ENCODE results near the gene SMAP2. TPM values are rescaled to one million over a fixed set of nuclear protein-coding genes. Genes with fewer than 3 reads are reported as not detected.
A peak's percentile ranks its signal among the peaks of the same experiment; 100 is the strongest.

Gene SMAP2
- total and polyA plus RNA-seq, 3 experiments from 2014 or later = 144 to 340 (median 146) TPM

DNA sequence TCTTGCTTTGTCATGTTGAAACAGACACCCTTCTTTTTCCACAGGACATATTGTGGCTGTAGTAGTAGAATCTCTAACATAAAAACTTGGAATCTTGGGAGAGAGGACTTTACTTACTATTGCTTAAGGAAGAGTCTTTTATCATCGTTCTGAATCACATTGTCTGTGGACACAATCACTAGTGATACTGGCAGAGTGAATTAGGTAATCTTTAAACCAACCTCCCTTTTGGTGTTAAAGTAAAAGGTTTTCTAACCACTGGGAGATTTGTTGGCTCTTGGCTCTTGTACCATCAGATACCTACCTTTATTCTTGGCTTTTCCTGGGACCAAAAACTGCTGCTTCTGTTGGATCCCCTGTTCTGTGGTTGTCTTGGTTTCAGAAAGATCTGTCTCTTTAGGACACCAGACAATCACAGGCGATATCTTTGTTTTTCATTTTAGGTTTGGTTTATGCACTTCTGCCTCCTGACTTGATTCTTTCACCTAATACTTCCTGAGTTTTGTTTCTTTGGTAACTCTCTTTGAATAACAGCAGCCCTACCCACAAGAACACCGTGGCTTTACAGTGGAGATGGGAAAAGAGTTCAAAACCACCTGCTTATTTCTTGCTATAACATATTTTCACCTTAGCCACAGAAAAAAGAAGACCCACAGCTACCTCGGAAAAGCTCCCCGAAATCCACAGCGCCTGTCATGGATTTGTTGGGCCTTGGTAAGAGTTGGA lies 40.2 kb downstream of the SMAP2 start:
- Histone ChIP-seq H3K36me3 (ENCODE audit: insufficient read depth, low read length) (peaks cover 90% of the 10 kb centered on the region), H3K27me3 (ENCODE audit: insufficient read depth, low read length, poor library complexity, severe bottlenecking) (no peaks in the 10 kb centered on the region), H3K27ac (ENCODE audit: low read depth, low read length) (peak overlapping the region; percentile 18), H3K4me1 (ENCODE audit: insufficient read depth, low read length) (peaks cover 8% of the 10 kb centered on the region), H3K4me3 (ENCODE audit: low read length) (no peak overlapping the region), H3K9me3 (ENCODE audit: low read length) (no peaks in the 10 kb centered on the region)
- Mint-ChIP-seq H3K4me1 (peaks cover 24 to 52% (median 46%) of the 10 kb centered on the region in 3 donors), H3K27me3 (peaks cover 0 to 3% of the 10 kb centered on the region in 2 donors), H3K27ac (peak overlapping the region; percentile 72 to 92 (median 89)), H3K36me3 (peaks cover 30 to 99% (median 45%) of the 10 kb centered on the region in 3 donors), H3K9me3 (no peaks in the 10 kb centered on the region), H3K4me3 (peak overlapping the region in 5 of 7 donors; percentile 16 to 47 (median 34))
- POLR2A ChIA-PET = no interaction called here
- CTCF ChIA-PET = no interaction called here
- peak in 1 of 5 donors; percentile 48 for DNase-seq

GRCh38 chr1:40414331-40414730 lies 40.8 kb downstream of the SMAP2 start:
- Mint-ChIP-seq H3K9me3 (no peaks in the 10 kb centered on the region), H3K4me1 (peaks cover 24 to 51% (median 41%) of the 10 kb centered on the region in 3 donors), H3K27me3 (peaks cover 0 to 3% of the 10 kb centered on the region in 2 donors), H3K36me3 (peaks cover 32 to 97% (median 44%) of the 10 kb centered on the region in 3 donors), H3K27ac (peak overlapping the region; percentile 72 to 92 (median 89)), H3K4me3 (peak overlapping the region in 4 of 7 donors; percentile 2 to 40 (median 25))
- DNase-seq = peak in 1 of 5 donors; percentile 48
- ChIA-PET POLR2A (no interaction called here), CTCF (no interaction called here)
- H3K27ac ChIP-seq (ENCODE audit: low read depth, low read length) = peak overlapping the region; percentile 18
- no peaks in the 10 kb centered on the region for H3K9me3 ChIP-seq (ENCODE audit: low read length)
- no peak overlapping the region for H3K4me3 ChIP-seq (ENCODE audit: low read length)
- peaks cover 8% of the 10 kb centered on the region for H3K4me1 ChIP-seq (ENCODE audit: insufficient read depth, low read length)
- H3K36me3 ChIP-seq (ENCODE audit: insufficient read depth, low read length) = peaks cover 88% of the 10 kb centered on the region
- H3K27me3 ChIP-seq (ENCODE audit: insufficient read depth, low read length, poor library complexity, severe bottlenecking) = no peaks in the 10 kb centered on the region

GRCh38 chr1:40416709-40417108 lies 43.2 kb downstream of the SMAP2 start:
- ChIA-PET CTCF (interaction anchor here (1.2 kb wide), 2 partner anchors 12 to 264 kb away, joined by 4 to 5 read pairs; no protein-coding TSS in a partner anchor), POLR2A (no interaction called here)
- no peaks in the 10 kb centered on the region for H3K9me3 Mint-ChIP-seq
- Histone ChIP-seq H3K27me3 (ENCODE audit: insufficient read depth, low read length, poor library complexity, severe bottlenecking) (no peaks in the 10 kb centered on the region), H3K27ac (ENCODE audit: low read depth, low read length) (no peak overlapping the region), H3K4me1 (ENCODE audit: insufficient read depth, low read length) (peaks cover 8% of the 10 kb centered on the region), H3K36me3 (ENCODE audit: insufficient read depth, low read length) (peaks cover 72% of the 10 kb centered on the region), H3K4me3 (ENCODE audit: low read length) (no peak overlapping the region), H3K9me3 (ENCODE audit: low read length) (no peaks in the 10 kb centered on the region)
- peaks cover 38 to 97% (median 49%) of the 10 kb centered on the region in 3 donors for H3K36me3 Mint-ChIP-seq
- H3K4me1 Mint-ChIP-seq = peaks cover 25 to 52% (median 33%) of the 10 kb centered on the region in 3 donors
- peak overlapping the region in 5 of 8 donors; percentile 24 to 63 (median 42) for H3K27ac Mint-ChIP-seq
- no peak for DNase-seq
- H3K27me3 Mint-ChIP-seq = no peaks in the 10 kb centered on the region
- H3K4me3 Mint-ChIP-seq = no peak overlapping the region

DNA sequence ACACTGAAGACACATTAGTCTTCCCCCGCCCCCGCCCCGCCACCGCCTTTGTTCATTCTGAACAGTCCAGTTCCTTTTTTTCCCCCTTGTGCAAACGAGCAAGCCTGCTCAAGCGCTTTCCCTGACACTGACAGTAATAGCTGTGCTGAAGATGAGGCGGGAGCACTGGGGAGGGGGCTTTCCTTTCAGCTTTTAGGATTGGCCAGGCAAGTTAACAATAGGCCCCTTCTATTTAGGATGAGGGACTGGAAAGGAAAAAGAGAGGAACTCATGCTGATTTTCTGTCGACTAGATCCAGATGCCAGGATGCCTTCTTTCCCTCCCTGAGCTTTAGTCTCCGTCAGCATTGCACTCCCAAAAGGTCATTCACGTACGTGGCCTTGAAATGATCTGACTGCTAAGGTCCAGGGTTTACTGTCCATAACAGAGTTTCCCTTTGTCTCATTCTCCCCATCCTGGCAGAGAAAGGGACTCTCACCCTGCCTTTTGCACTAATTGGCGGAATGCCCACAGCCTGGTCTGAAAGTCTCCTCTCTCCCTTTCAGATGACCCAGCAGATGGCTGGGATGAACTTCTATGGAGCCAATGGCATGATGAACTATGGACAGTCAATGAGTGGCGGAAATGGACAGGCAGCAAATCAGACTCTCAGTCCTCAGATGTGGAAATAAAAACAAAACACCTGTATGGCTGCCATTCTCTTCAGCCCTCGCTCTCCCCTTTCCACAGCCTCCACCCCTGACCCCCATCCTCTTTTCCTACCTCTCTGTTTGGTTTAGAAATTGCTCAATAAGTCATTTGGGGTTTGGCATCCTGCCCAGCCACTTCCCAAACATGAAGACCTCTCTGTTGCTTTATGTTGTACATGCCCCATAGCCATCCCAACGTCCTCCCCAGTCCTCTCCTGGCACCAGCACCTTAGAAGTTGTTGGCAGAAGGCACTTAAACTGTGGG lies 48.2 kb downstream of the SMAP2 start:
- no peak for DNase-seq
- Mint-ChIP-seq H3K9me3 (no peaks in the 10 kb centered on the region), H3K4me1 (peaks cover 7 to 22% (median 9%) of the 10 kb centered on the region in 3 donors), H3K27me3 (peaks cover 0 to 1% of the 10 kb centered on the region in 2 donors), H3K36me3 (peaks cover 36 to 81% (median 44%) of the 10 kb centered on the region in 3 donors), H3K4me3 (no peak overlapping the region), H3K27ac (peak overlapping the region in 5 of 8 donors; percentile 4 to 84 (median 50))
- H3K4me1 ChIP-seq (ENCODE audit: insufficient read depth, low read length) = no peaks in the 10 kb centered on the region
- no peaks in the 10 kb centered on the region for H3K9me3 ChIP-seq (ENCODE audit: low read length)
- no peaks in the 10 kb centered on the region for H3K27me3 ChIP-seq (ENCODE audit: insufficient read depth, low read length, poor library complexity, severe bottlenecking)
- H3K36me3 ChIP-seq (ENCODE audit: insufficient read depth, low read length) = peaks cover 53% of the 10 kb centered on the region
- no peak overlapping the region for H3K27ac ChIP-seq (ENCODE audit: low read depth, low read length)
- CTCF ChIA-PET = interaction anchor here (1.2 kb wide), 1 partner anchor 105 kb away, joined by 3 read pairs; the partner anchor contains the start of gene COL9A2
- POLR2A ChIA-PET = no interaction called here
- no peak overlapping the region for H3K4me3 ChIP-seq (ENCODE audit: low read length)

- H3K27me3 Mint-ChIP-seq = peaks cover 0 to 1% of the 10 kb centered on the region in 2 donors
- H3K36me3 Mint-ChIP-seq = peaks cover 25 to 70% (median 35%) of the 10 kb centered on the region in 3 donors
- POLR2A ChIA-PET = no interaction called here
- H3K9me3 Mint-ChIP-seq = no peaks in the 10 kb centered on the region
- H3K4me3 ChIP-seq (ENCODE audit: low read length) = no peak overlapping the region
- no peaks in the 10 kb centered on the region for H3K9me3 ChIP-seq (ENCODE audit: low read length)
- no peak overlapping the region for H3K4me3 Mint-ChIP-seq
- H3K4me1 Mint-ChIP-seq = peaks cover 5 to 14% (median 9%) of the 10 kb centered on the region in 3 donors
- no peaks in the 10 kb centered on the region for H3K4me1 ChIP-seq (ENCODE audit: insufficient read depth, low read length)
- no peak for DNase-seq
- H3K36me3 ChIP-seq (ENCODE audit: insufficient read depth, low read length) = peaks cover 42% of the 10 kb centered on the region
- H3K27ac Mint-ChIP-seq = peak overlapping the region in 4 of 8 donors; percentile 24 to 37 (median 34)
- H3K27me3 ChIP-seq (ENCODE audit: insufficient read depth, low read length, poor library complexity, severe bottlenecking) = no peaks in the 10 kb centered on the region
- CTCF ChIA-PET = interaction anchor here (1.5 kb wide), 1 partner anchor 13 kb away, joined by 3 read pairs; no protein-coding TSS in a partner anchor
- H3K27ac ChIP-seq (ENCODE audit: low read depth, low read length) = no peak overlapping the region
Measured at GRCh38 chr1:40422630-40423263, 49.2 kb downstream of the SMAP2 start.

DNA sequence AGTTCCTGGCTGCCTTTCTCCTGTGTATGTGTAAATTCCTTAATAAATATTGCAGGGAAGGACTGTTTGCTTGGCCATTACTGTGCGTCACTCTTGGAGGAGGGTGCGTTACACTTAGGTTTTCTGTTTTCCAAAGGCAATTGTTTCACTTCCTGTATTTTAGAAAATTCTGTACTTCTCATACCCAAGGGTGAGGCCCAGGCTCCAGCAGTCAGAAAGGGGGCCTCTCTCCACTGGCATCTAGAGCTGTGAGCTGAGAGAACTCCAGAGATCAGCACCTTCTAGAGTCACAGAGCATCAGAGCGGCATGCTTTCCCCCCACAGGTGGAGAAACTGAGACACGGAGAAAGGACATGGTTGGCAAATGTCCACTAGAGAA lies 49.7 kb downstream of the SMAP2 start:
- CTCF ChIA-PET = interaction anchor here (1.5 kb wide), 1 partner anchor 12 kb away, joined by 3 read pairs; no protein-coding TSS in a partner anchor
- peak overlapping the region in 2 of 8 donors; percentile 13 to 31 for H3K27ac Mint-ChIP-seq
- H3K36me3 ChIP-seq (ENCODE audit: insufficient read depth, low read length) = peaks cover 37% of the 10 kb centered on the region

DNA sequence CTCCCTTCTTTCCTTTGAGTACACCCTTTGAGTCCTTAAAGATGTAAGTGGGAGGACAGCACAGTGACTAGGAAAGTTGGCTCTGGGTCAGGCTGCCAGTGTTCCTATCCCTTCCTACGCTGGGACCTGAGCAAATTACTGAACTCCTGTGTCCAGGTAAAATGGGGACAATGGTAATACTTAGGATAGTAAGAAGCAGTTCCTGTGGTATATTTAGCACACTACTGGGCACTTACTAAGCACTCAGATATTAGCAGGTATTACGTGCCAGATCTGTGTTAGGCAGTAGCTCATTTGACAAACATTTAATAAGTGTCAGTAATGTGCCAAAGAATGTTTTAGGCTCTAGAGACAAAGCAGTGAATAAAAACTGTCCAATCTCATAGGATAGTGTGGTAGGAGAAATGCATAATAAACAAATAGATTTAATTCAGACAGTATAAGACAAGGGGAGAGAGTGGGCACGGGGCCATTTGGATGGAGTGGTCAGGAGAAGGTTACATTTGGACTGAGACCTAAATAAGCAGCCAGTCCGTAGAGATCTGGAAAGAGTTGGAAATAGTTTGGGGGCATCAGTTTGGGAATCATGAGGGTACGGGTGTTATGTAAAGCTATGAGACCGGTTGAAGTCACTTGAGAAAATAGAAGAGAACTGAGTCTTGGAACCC lies 50.6 kb downstream of the SMAP2 start:
- Mint-ChIP-seq H3K4me1 (peaks cover 5 to 14% (median 6%) of the 10 kb centered on the region in 3 donors), H3K27me3 (peaks cover 0 to 1% of the 10 kb centered on the region in 2 donors), H3K4me3 (no peak overlapping the region), H3K36me3 (peaks cover 15 to 57% (median 26%) of the 10 kb centered on the region in 3 donors), H3K9me3 (no peaks in the 10 kb centered on the region), H3K27ac (peak overlapping the region in 2 of 8 donors; percentile 11 to 77)
- Histone ChIP-seq H3K27me3 (ENCODE audit: insufficient read depth, low read length, poor library complexity, severe bottlenecking) (no peaks in the 10 kb centered on the region), H3K36me3 (ENCODE audit: insufficient read depth, low read length) (peaks cover 29% of the 10 kb centered on the region), H3K9me3 (ENCODE audit: low read length) (no peaks in the 10 kb centered on the region), H3K27ac (ENCODE audit: low read depth, low read length) (no peak overlapping the region), H3K4me3 (ENCODE audit: low read length) (no peak overlapping the region), H3K4me1 (ENCODE audit: insufficient read depth, low read length) (no peaks in the 10 kb centered on the region)
- DNase-seq = no peak
- ChIA-PET CTCF (interaction anchor here (1.2 to 1.5 kb wide), 2 partner anchors 11 to 85 kb away, joined by 3 to 4 read pairs; no protein-coding TSS in a partner anchor), POLR2A (no interaction called here)

More for the DNA sequence above, 49.7 kb downstream of the SMAP2 start:
- H3K4me3 Mint-ChIP-seq = no peak overlapping the region
- no peak for DNase-seq
- H3K9me3 ChIP-seq (ENCODE audit: low read length) = no peaks in the 10 kb centered on the region
- H3K9me3 Mint-ChIP-seq = no peaks in the 10 kb centered on the region
- peaks cover 20 to 65% (median 31%) of the 10 kb centered on the region in 3 donors for H3K36me3 Mint-ChIP-seq
- H3K27me3 ChIP-seq (ENCODE audit: insufficient read depth, low read length, poor library complexity, severe bottlenecking) = no peaks in the 10 kb centered on the region
- no peaks in the 10 kb centered on the region for H3K4me1 ChIP-seq (ENCODE audit: insufficient read depth, low read length)
- POLR2A ChIA-PET = no interaction called here
- peaks cover 0 to 1% of the 10 kb centered on the region in 2 donors for H3K27me3 Mint-ChIP-seq
- peaks cover 5 to 14% (median 9%) of the 10 kb centered on the region in 3 donors for H3K4me1 Mint-ChIP-seq
- H3K27ac ChIP-seq (ENCODE audit: low read depth, low read length) = no peak overlapping the region
- H3K4me3 ChIP-seq (ENCODE audit: low read length) = no peak overlapping the region

All from CD8-positive, alpha-beta memory T cell (primary cell).